PC-9 (cell line): ENCODE data around the gene TMEM163. TPM values are rescaled to one million over a fixed set of nuclear protein-coding genes. Genes with fewer than 3 reads are reported as not detected.
A peak's percentile ranks its signal among the peaks of the same experiment; 100 is the strongest.

Experiments
- BruUV-seq: library from RNA; stranded (reverse); fragments of 400-500 nt; replicated peaks from 2 replicates; lab custom pipeline; 2021; lab: Mats Ljungman, UMichigan
- CTCF ChIA-PET: fragments of 300-600 bp; sonication (Branson Sonifier 250); formaldehyde crosslinking; loops from one replicate; lab custom pipeline; 2022; ENCODE audit warnings: antibody characterized with exemption; lab: Charles Lee
- POLR2A ChIA-PET: fragments of 300-600 bp; sonication (Branson Sonifier 250); formaldehyde crosslinking; loops from one replicate; lab custom pipeline; 2022; ENCODE audit warnings: antibody characterized with exemption; ENCODE audit not compliant: unreplicated experiment; lab: Charles Lee
- DNase-seq, 2 experiments: peaks; one replicate each; pipeline versions ENCODE4 v3.0.0 to v3.0.0-alpha.2; 2015 to 2022; ENCODE audit warnings: mixed read lengths in 1 of 2
- H2AFZ ChIP-seq: fragments of 200-600 bp; sonication (generic); 2 replicates; pipeline ENCODE4 v1.8.1; 2017; ENCODE audit warnings: antibody characterized with exemption
- H3F3A ChIP-seq: fragments of 200-600 bp; sonication (generic); 2 replicates; pipeline ENCODE4 v1.8.1; 2017; ENCODE audit warnings: antibody characterized with exemption, mild to moderate bottlenecking, low read depth; ENCODE audit not compliant: insufficient read depth
- H3K27ac ChIP-seq: fragments of 200-600 bp; sonication (generic); 2 replicates; pipeline ENCODE4 v1.6.1; 2016; ENCODE audit warnings: mixed run types
- H3K27me3 ChIP-seq: fragments of 200-600 bp; sonication (generic); 2 replicates; pipeline ENCODE4 v1.6.1; 2016; ENCODE audit warnings: low read depth, mixed run types; ENCODE audit not compliant: insufficient read depth
- H3K36me3 ChIP-seq: fragments of 200-600 bp; sonication (generic); 2 replicates; pipeline ENCODE4 v1.6.1; 2016; ENCODE audit warnings: low read depth, mixed run types
- H3K4me1 ChIP-seq: fragments of 200-600 bp; sonication (generic); replicated peaks from 2 replicates; pipeline ENCODE4 v1.6.1; 2016; ENCODE audit warnings: mixed run types; ENCODE audit not compliant: insufficient read depth
- H3K4me2 ChIP-seq: fragments of 200-600 bp; sonication (generic); 2 replicates; pipeline ENCODE4 v1.6.1; 2017; ENCODE audit warnings: mixed run types
- H3K4me3 ChIP-seq: fragments of 200-600 bp; sonication (generic); 2 replicates; pipeline ENCODE4 v1.6.1; 2016; ENCODE audit warnings: mixed run types
- H3K79me2 ChIP-seq: fragments of 200-600 bp; sonication (generic); 2 replicates; pipeline ENCODE4 v1.6.1; 2017; ENCODE audit warnings: low read depth, mixed run types
- H3K9me2 ChIP-seq: fragments of 200-600 bp; sonication (generic); 2 replicates; pipeline ENCODE4 v1.8.1; 2017; ENCODE audit warnings: mild to moderate bottlenecking; ENCODE audit not compliant: insufficient read depth
- H3K9me3 ChIP-seq: fragments of 200-600 bp; sonication (generic); 2 replicates; pipeline ENCODE4 v1.8.1; 2016; ENCODE audit warnings: low read depth; ENCODE audit not compliant: insufficient read depth
- H4K20me1 ChIP-seq: fragments of 200-600 bp; sonication (generic); 2 replicates; pipeline ENCODE4 v1.8.1; 2017; ENCODE audit not compliant: insufficient read depth
- EZH2 ChIP-seq: fragments of 200-600 bp; sonication (generic); IDR thresholded peaks from 2 replicates; pipeline ENCODE4 v1.8.0; 2017; ENCODE audit warnings: antibody characterized with exemption, low read depth
- intact Hi-C: fragments of 100-400 bp; cut with micrococcal nuclease; formaldehyde crosslinking; loops from one replicate; pipeline ENCODE4 v1.10.0; 2022; ENCODE audit not compliant: unreplicated experiment
- total RNA-seq: library from RNA; stranded (reverse); gene quantifications from 2 replicates; pipeline ENCODE4 v1.2.3, GENCODE V29; 2021
- TF ChIP-seq, protein P1 (sequence below): fragments of 200-600 bp; sonication (generic); conservative IDR thresholded peaks from 2 replicates; pipeline ENCODE4 v1.6.1; 2017; ENCODE audit warnings: mixed run types, antibody characterized with exemption, mild to moderate bottlenecking, moderate library complexity

The TMEM163 gene
- total RNA-seq, 1 experiment from 2014 or later: 1.4 TPM

DNA sequence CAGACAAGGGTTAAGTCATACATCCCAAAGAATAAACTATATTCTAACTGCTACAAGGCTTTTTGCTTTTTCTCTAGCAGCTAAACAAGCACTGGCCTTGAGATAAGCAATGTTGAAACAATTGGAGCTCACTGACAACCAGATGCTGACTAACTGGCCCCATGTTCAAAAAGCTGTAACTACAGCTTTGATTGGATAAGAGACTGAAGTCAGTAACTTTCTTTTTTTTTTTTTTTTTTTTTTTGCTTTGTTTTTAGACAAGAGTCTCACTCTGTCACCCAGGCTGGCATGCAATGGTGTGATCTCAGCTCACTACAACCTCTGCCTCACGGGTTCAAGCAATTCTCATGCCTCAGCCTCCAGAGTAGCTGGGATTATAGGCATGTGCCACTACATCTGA, 45.4 kb upstream of the TMEM163 start:
- H3F3A ChIP-seq: no peaks in the 10 kb centered on the region
- ChIA-PET CTCF (no interaction called here), POLR2A (interaction anchor here (0.7 kb wide), 1 partner anchor 58 kb away, joined by 5 read pairs; no protein-coding TSS in a partner anchor)

DNA sequence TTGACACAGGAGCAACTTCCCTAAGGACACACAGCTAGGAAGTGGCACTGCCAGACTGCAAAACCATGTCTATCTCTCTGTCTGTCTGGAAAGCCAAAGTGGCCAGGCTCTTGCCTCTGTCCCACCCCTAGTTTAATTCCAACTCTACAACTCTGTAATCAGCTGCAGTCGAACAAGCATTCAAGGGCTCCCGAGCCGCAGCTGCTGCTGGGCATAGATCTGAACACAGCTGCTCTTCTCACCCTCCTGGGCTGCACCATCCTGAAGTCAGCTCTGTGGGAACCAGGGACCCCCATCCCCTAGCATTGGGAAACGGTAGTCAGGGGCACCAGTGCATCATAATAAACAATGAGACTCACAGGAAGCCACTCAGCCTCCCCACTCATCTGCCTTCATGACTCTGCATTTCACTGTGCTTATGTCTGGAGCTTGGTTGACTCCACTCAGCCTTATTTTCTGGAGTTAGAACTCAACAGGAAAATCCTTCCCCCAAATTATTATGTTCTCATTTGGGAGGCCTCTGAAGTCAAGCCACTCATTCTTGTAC, 44.4 kb upstream of the TMEM163 start:
- POLR2A ChIA-PET: no interaction called here
- no peaks in the 10 kb centered on the region for H3F3A ChIP-seq
- CTCF ChIA-PET: no interaction called here
- H4K20me1 ChIP-seq: no peaks in the 10 kb centered on the region
- no peak overlapping the region for H3K4me2 ChIP-seq
- no peak for DNase-seq
- H3K79me2 ChIP-seq: no peaks in the 10 kb centered on the region
- TF ChIP-seq, protein P1, sequence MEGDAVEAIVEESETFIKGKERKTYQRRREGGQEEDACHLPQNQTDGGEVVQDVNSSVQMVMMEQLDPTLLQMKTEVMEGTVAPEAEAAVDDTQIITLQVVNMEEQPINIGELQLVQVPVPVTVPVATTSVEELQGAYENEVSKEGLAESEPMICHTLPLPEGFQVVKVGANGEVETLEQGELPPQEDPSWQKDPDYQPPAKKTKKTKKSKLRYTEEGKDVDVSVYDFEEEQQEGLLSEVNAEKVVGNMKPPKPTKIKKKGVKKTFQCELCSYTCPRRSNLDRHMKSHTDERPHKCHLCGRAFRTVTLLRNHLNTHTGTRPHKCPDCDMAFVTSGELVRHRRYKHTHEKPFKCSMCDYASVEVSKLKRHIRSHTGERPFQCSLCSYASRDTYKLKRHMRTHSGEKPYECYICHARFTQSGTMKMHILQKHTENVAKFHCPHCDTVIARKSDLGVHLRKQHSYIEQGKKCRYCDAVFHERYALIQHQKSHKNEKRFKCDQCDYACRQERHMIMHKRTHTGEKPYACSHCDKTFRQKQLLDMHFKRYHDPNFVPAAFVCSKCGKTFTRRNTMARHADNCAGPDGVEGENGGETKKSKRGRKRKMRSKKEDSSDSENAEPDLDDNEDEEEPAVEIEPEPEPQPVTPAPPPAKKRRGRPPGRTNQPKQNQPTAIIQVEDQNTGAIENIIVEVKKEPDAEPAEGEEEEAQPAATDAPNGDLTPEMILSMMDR: no peak
- no peak for TF ChIP-seq EZH2
- intact Hi-C loops: no loop called here
- no peaks in the 10 kb centered on the region for H3K36me3 ChIP-seq
- no peaks in the 10 kb centered on the region for H3K9me3 ChIP-seq
- BruUV-seq: no TSS peak
- H3K9me2 ChIP-seq: no peaks in the 10 kb centered on the region
- no peak overlapping the region for H3K4me3 ChIP-seq
- H2AFZ ChIP-seq: no peak overlapping the region
- peaks cover 9% of the 10 kb centered on the region for H3K4me1 ChIP-seq
- no peaks in the 10 kb centered on the region for H3K27me3 ChIP-seq
- H3K27ac ChIP-seq: no peak overlapping the region

More for the DNA sequence above, 45.4 kb upstream of the TMEM163 start:
- TF ChIP-seq, protein P1: no peak
- TF ChIP-seq EZH2: no peak
- no TSS peak for BruUV-seq
- no peaks in the 10 kb centered on the region for H3K9me3 ChIP-seq
- H3K79me2 ChIP-seq: no peaks in the 10 kb centered on the region
- no peak overlapping the region for H3K4me3 ChIP-seq
- no peaks in the 10 kb centered on the region for H3K9me2 ChIP-seq
- DNase-seq: no peak
- H2AFZ ChIP-seq: no peak overlapping the region
- no peak overlapping the region for H3K27ac ChIP-seq
- no peak overlapping the region for H3K4me2 ChIP-seq
- H4K20me1 ChIP-seq: no peaks in the 10 kb centered on the region
- H3K4me1 ChIP-seq: peaks cover 8% of the 10 kb centered on the region
- intact Hi-C loops: no loop called here
- no peaks in the 10 kb centered on the region for H3K27me3 ChIP-seq
- no peaks in the 10 kb centered on the region for H3K36me3 ChIP-seq

DNA sequence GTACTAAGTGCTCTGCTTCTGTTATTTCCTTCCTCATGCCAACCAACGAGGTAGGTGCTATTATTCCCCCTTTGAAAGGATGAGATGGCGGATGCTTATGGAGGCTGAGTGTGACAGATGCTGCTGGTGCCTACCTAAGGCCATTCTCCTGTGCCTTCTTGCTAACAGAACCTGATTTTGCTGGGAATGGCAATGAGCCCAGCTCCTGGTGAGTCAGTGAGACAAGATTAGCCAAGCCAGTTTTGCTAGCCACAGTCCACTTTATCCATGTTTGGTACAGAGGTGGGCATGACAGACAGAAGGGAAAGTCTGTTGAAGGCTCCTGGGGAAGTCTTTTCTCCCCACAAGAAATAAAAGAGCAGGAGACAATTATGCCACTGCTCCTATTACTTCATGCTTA, 43.7 kb upstream of the TMEM163 start:
- intact Hi-C loops: no loop called here

More for the DNA sequence above, 43.7 kb upstream of the TMEM163 start:
- Histone ChIP-seq H3K9me3 (no peaks in the 10 kb centered on the region), H3K4me3 (no peak overlapping the region), H3K36me3 (no peaks in the 10 kb centered on the region), H3K4me2 (no peak overlapping the region), H3K27me3 (no peaks in the 10 kb centered on the region), H2AFZ (no peak overlapping the region), H3K9me2 (no peaks in the 10 kb centered on the region), H4K20me1 (no peaks in the 10 kb centered on the region), H3F3A (no peaks in the 10 kb centered on the region), H3K79me2 (no peaks in the 10 kb centered on the region), H3K4me1 (peaks cover 11% of the 10 kb centered on the region), H3K27ac (no peak overlapping the region)
- TF ChIP-seq EZH2: no peak
- TF ChIP-seq, protein P1: no peak
- BruUV-seq: no TSS peak
- ChIA-PET POLR2A (no interaction called here), CTCF (no interaction called here)
- peak in 1 of 2 experiments; percentile 20 for DNase-seq
